Progenitor cell of endocrine pancreas (in vitro differentiated cells): ENCODE measurements around the gene PLPP6. TPM values are rescaled to one million over a fixed set of nuclear protein-coding genes. Genes with fewer than 3 reads are reported as not detected.
"Not testable (repeated sequence)": the region's sequence is repeated elsewhere in the genome, so short reads cannot be mapped to it uniquely, and the experiment has no call there.

Source experiments
- DNase-seq: peaks from one replicate; pipeline ENCODE4 v3.0.0; 2021; ENCODE audit warnings: low spot score; ENCODE audit not compliant: unreplicated experiment
- H3K27ac Mint-ChIP-seq: 2 replicates; pipeline ENCODE4 v1.8.0; 2021; ENCODE audit warnings: mild to moderate bottlenecking, moderate library complexity, mixed read lengths
- H3K27me3 Mint-ChIP-seq: 2 replicates; pipeline ENCODE4 v1.8.0; 2021; ENCODE audit warnings: mixed read lengths
- H3K36me3 Mint-ChIP-seq: 2 replicates; pipeline ENCODE4 v1.8.0; 2022; ENCODE audit warnings: mixed read lengths; ENCODE audit not compliant: insufficient read depth
- H3K4me1 Mint-ChIP-seq: 2 replicates; pipeline ENCODE4 v1.8.0; 2021; ENCODE audit warnings: low read depth, mixed read lengths
- H3K4me3 Mint-ChIP-seq: 2 replicates; pipeline ENCODE4 v1.8.0; 2021; ENCODE audit warnings: low read depth, mild to moderate bottlenecking, moderate library complexity, mixed read lengths
- H3K9me3 Mint-ChIP-seq: 2 replicates; pipeline ENCODE4 v1.8.0; 2021; ENCODE audit warnings: low read depth, mixed read lengths
- CTCF ChIP-seq: fragments of 200-600 bp; sonication (generic); IDR thresholded peaks from one replicate; pipeline ENCODE4 v1.5.0; 2021; ENCODE audit warnings: antibody characterized with exemption, mild to moderate bottlenecking; ENCODE audit not compliant: unreplicated experiment
- total RNA-seq: library from RNA; stranded (reverse); gene quantifications from 2 replicates; pipeline ENCODE4 v1.2.1, GENCODE V29; 2021

Gene PLPP6
- total RNA-seq, 1 donor from 2014 or later, result 21.2 TPM

- Mint-ChIP-seq H3K27me3 (no peaks in the 10 kb centered on the region), H3K4me3 (no peak overlapping the region), H3K36me3 (peaks cover 6% of the 10 kb centered on the region), H3K27ac (no peak overlapping the region), H3K4me1 (peaks cover 29% of the 10 kb centered on the region), H3K9me3 (peaks cover 3% of the 10 kb centered on the region)
- no peak for DNase-seq
- TF ChIP-seq CTCF, result no peak
Measured at GRCh38 chr9:4654538-4654937, 7.6 kb upstream of the PLPP6 start.

- peaks cover 23% of the 10 kb centered on the region for H3K4me1 Mint-ChIP-seq
- not testable (repeated sequence) for H3K27me3 Mint-ChIP-seq, H3K4me3 Mint-ChIP-seq, H3K9me3 Mint-ChIP-seq, H3K36me3 Mint-ChIP-seq, DNase-seq, H3K27ac Mint-ChIP-seq
Measured at GRCh38 chr9:4656196-4656595, 5.9 kb upstream of the PLPP6 start.

- Mint-ChIP-seq H3K4me1 (peaks cover 25% of the 10 kb centered on the region), H3K36me3 (peaks cover 9% of the 10 kb centered on the region), H3K27me3 (no peaks in the 10 kb centered on the region), H3K4me3 (no peak overlapping the region), H3K27ac (peak overlapping the region; percentile 89), H3K9me3 (peaks cover 3% of the 10 kb centered on the region)
- TF ChIP-seq CTCF, result no peak
- DNase-seq, result no peak
Measured at GRCh38 chr9:4656621-4657020, 5.5 kb upstream of the PLPP6 start.

GRCh38 chr9:4657426-4658159, 4.5 kb upstream of the PLPP6 start:
- TF ChIP-seq CTCF, result no peak
- no peaks in the 10 kb centered on the region for H3K27me3 Mint-ChIP-seq
- H3K9me3 Mint-ChIP-seq, result peaks cover 3% of the 10 kb centered on the region
- no peak for DNase-seq
- peaks cover 30% of the 10 kb centered on the region for H3K4me1 Mint-ChIP-seq
- H3K36me3 Mint-ChIP-seq, result peaks cover 11% of the 10 kb centered on the region
- peak overlapping the region; percentile 46 for H3K4me3 Mint-ChIP-seq
- peak overlapping the region; percentile 90 for H3K27ac Mint-ChIP-seq

GRCh38 chr9:4660665-4661064, 1.4 kb upstream of the PLPP6 start:
- H3K4me3 Mint-ChIP-seq, H3K9me3 Mint-ChIP-seq, H3K27me3 Mint-ChIP-seq, H3K27ac Mint-ChIP-seq, DNase-seq, H3K36me3 Mint-ChIP-seq: not testable (repeated sequence)
- H3K4me1 Mint-ChIP-seq, result peaks cover 60% of the 10 kb centered on the region

GRCh38 chr9:4661165-4661564, 929 bp upstream of the PLPP6 start:
- DNase-seq, result no peak
- peaks cover 63% of the 10 kb centered on the region for H3K4me1 Mint-ChIP-seq
- no peak for TF ChIP-seq CTCF
- H3K27me3 Mint-ChIP-seq, result no peaks in the 10 kb centered on the region
- peak overlapping the region; percentile 87 for H3K27ac Mint-ChIP-seq
- peaks cover 4% of the 10 kb centered on the region for H3K36me3 Mint-ChIP-seq
- H3K4me3 Mint-ChIP-seq, result no peak overlapping the region
- peaks cover 3% of the 10 kb centered on the region for H3K9me3 Mint-ChIP-seq
